ENCODE results near the gene BLOC1S5.
"Not testable (repeated sequence)": the region's sequence is repeated elsewhere in the genome, so short reads cannot be mapped to it uniquely, and the experiment has no call there.

BLOC1S5 gene

GRCh38 chr6:8080362-8081151 is 16.4 kb upstream of the BLOC1S5 start:
- no peak for DNase-seq

- DNase-seq = no peak
Measured at GRCh38 chr6:8079126-8079525, 14.9 kb upstream of the BLOC1S5 start.

DNA sequence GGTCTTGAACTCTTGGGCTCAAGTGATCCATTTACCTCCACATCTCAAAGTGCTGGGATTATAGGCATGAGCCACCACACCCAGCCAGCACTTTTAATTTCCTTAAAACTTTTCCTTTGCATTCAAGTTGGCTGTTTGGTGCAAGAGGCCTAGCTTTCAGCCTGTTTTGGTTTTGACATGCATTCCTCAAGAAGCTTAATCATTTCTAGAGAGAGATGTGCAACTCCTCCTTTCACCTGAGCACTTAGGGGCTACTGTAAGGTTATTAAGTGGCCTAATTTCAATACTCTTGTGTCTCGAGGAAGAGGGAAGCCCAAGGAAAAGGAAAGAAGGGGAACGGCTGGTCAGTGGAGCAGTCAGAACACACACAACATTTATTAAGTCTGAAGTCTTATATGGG is 13.8 kb upstream of the BLOC1S5 start:
- DNase-seq = no peak

DNA sequence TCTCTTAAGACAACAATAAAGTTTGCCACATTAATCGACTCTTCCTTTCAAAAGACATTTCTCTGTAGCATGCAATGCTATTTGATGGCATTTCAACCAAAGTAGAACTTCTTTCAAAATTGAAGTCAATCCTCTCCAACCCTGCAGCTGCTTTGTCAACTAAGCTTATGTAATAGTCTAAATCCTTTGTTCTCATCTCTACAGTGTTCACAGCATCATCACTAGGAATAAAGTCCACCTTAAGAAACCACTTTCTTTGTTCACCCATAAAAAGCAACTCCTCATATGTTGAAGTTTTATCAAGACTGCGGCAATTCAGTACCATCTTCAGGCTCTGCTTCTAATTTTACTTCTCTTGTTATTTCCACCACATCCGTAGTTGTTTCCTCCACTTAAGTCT is 11.5 kb upstream of the BLOC1S5 start:
- no peak for DNase-seq

GRCh38 chr6:8075185-8075584 is 11.0 kb upstream of the BLOC1S5 start:
- DNase-seq = no peak

DNA sequence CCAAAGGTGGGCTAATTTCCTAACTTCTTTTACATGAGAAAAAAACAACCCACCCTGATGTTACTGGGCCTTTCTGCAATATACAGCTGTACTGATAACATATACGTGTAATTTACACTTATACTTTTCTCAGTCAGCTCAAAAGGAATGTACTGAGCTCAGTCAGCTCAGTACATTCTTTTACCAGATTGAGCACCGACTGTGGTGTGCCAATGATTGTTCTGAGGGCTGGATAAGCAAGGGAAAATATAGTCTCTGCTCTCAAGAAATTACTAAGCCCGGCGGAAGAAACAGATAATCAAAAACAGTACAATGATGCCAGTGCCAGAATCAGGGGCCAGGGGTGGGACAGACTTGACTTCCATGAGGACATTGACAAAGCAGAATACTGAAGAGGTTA is 10.0 kb upstream of the BLOC1S5 start:
- DNase-seq = no peak

DNA sequence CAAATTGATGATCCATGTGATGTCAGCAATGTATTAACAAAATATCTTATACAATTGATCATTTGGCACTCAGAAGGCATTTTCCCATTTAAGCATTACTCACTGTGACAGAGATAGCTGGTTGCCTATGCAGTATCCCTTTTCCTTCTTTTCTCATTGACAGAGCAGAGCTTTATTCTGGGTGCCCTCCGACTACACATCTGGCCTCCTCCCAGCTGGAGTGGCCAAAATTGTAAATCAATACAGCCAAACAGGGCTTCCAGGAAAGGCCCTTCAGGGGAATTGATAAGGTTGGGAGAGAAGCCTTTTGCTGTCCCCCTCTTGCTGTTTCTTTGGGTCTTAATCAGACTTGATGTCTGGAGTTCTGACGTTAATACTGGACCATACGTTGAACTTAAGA is 9.6 kb upstream of the BLOC1S5 start:
- no peak for DNase-seq

GRCh38 chr6:8070718-8071117 is 6.5 kb upstream of the BLOC1S5 start:
- DNase-seq = no peak

DNA sequence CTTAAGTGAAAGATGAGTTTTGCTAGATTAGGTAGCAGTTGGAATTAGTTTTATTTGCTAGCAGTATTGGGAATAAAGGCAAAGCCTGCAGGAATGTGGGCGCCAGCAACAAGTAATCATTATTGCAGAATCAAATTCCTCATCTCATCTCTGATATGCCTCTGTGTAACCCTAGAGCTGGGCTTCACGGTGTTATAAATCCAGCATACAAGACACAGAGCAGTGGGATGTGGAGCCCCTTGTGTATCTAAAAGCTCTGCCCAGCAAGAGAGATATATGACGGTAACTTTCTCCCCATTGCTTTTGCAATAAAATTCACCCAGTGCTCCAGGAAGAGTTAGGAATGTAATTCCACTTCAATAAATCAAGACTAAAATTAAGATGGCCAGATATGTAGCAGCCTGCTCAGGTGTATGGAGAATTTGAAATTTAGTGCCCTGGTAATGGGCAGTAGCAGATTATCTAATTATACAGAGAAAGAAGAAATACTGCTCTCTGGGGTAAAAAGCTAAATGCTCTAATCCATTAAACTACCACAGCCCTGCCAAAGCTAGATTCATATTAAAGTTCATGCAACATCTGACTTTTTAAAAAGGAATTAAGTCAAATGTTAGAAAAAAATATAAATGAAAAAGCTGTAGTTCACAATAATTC is 5.6 kb upstream of the BLOC1S5 start:
- DNase-seq = no peak

GRCh38 chr6:8069151-8069550 is 5.0 kb upstream of the BLOC1S5 start:
- DNase-seq = no peak

- DNase-seq = no peak
Measured at GRCh38 chr6:8066108-8066507, 1.9 kb upstream of the BLOC1S5 start.

GRCh38 chr6:8065519-8065911 is 1.3 kb upstream of the BLOC1S5 start:
- DNase-seq = no peak

DNA sequence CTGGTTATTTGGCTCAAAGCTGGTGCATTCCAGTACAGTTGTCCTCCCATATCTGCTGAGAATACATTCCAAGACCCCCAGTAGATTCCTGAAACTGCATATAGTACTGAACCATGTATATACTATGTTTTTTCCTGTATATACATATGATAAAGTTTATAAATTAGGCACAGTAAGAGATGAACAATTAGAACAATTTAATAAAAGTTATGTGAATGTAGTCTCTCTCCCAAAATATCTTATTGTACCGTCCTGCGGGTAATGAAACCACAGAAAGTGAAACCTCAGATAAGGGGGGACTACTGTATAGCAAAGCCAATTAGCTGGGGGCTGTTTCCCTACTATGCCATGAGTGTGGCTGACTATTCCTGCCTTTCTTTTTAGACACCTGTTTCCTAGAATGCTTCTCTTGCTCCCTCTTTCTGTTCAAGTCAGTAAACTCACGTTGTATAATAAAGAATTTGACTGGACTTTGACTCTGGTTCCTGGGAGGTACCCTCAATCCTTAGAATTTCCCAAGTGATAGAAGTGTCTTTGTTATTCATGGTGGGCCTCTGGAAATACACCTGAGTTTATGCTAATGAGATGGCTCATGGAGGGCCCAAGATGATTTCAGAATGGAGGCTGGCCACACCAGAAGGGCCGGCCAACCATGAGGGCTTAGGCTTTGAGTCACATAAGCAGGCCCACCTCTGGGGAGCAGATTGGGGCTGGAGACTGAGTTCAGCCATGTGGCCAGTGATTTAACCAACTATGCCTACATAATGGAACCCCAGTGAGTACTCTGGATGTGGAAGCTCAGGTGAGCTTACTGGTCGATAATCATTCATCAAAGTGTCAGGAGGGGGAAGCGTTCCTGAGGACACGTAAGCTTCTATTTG is 689 bp upstream of the BLOC1S5 start:
- DNase-seq = no peak

GRCh38 chr6:8061736-8062135 is 2.5 kb downstream of the BLOC1S5 start:
- DNase-seq = no peak

GRCh38 chr6:8060346-8060745 is 3.8 kb downstream of the BLOC1S5 start:
- DNase-seq = no peak

DNA sequence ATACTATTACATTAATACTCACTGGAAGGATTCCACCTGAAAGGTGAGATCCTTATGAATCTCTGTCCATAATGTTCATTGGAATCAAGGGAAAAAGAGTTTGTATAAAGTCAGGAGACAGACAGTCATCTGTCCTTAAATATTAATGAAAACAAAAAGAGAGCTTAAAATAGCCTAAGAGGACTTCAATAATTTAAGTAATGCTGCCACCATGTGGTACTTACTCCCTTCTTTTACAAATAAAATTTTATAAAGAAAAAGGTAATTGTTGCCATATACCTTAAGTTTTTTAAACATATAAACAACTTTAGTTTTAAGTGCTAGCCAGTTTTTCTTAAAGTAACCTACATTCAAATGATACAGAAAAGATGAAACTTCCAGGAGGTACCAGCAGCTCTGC is 5.1 kb downstream of the BLOC1S5 start:
- no peak for DNase-seq

- no peak for DNase-seq
Measured at GRCh38 chr6:8057793-8058192, 6.4 kb downstream of the BLOC1S5 start.

DNA sequence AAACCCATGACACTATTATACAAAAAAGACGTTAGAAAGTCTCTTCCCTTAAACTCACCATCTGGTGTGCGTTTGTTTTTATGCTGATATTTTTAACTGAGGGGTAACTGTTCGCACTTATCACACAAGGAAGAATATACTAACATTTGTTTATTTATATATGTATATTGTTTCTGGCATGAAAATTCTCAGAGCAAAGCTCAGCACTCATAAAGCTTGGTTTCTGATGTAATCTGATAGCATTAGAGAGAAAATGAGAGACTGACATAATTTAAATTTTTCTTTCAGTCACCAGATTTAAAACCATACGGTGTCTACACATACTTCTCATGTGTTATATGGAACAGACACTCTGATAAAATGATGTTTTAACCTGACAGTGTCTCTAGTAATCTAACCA is 6.9 kb downstream of the BLOC1S5 start:
- no peak for DNase-seq

DNA sequence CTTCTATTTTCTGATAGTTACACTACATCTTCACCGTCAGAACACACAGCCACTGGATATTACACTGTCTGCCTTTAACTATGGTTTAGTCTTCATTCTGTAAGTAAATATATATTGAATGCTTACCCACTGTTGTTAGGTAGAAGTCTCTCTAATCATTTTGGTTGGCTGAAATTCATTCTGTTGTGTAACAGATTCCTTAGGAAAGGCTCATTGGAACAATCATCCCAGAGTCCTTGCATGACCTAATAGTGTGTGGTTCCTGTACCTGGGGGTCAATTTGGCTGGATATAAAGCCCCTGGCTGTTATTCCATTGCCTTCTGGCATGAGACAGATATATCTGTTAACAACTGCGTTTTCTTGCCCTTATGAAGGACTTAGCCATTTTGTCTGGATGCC is 9.9 kb downstream of the BLOC1S5 start:
- DNase-seq = no peak

DNA sequence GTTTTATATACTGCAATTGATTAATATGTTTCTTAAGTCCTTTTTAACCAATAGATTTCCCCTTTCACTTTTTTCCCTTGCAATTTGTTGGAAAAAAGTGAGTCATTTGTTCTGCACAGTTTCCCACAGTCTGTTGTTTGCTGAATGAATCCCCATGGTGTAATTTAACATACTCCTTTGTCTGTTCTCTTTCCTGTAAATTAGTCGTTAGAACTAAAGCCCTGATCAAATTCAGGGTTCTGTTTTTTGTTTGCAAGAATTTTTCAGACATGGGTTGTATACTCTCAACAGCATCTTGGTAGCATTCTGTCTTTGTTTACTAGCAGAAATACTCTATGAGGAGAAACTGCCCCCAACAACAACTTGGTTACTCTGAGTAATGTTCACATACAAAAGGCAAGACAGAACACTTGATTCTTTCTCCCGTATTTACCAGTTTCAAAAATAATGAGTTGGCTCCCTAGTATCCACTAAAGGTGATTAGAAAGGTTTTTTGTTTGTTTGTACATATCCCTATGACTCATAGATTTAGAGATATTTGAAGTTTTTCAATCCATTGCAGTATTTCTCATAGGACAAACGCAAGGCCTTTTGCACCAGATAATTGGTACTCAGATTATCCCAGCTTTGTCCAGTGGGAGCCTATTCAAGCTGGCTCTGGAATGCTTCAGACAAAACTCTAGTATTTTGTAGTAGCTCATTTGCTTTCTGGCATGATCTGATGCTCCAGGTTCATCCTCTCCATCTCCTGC is 16.5 kb downstream of the BLOC1S5 start:
- no peak for DNase-seq

DNA sequence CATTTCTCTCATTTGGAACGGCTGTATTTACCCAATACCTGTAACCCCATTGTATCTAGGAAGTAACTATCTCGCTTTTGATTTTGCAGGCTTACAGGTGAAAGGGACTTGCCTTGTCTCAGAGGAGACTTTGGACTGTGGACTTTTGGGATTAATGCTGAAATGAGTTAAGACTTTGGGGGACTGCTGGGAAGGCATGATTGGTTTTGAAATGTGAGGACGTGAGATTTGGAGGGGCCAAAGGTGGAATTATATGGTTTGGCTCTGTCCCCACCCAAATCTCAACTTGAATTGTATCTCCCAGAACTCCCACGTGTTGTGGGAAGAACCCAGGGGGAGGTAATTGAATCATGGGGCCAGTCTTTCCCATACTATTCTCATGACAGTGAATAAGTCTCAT is 18.4 kb downstream of the BLOC1S5 start:
- DNase-seq = not testable (repeated sequence)

DNA sequence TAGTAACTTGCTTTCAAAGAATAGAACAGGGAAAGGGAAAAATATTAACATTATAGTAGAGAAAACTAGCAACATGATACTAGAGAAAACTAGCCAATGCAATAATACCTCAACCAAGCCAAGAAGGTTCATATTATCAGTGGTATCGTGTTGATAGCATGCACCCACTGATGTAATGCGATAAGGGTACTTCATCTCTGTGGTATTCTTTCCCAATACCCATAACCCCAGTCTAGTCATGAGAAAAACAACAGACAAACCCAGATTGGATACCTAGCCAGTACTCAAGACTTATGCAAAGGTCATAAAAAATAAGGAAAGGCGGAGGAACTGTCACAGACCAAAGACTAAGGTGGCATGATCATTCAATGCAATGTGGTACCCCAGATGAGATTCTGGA is 21.0 kb downstream of the BLOC1S5 start:
- DNase-seq = no peak

All from activated CD8-positive, alpha-beta memory T cell treated with anti-CD3 and anti-CD28 coated beads, Interleukin-2, amount 50 U/mL, for 4 hours (primary cell).